ENCODE data around the gene SUMF1.
"Not testable (repeated sequence)": the region's sequence is repeated elsewhere in the genome, so short reads cannot be mapped to it uniquely, and the experiment has no call there.

The SUMF1 gene

GRCh38 chr3:4458961-4459360, 8.1 kb downstream of the SUMF1 start:
- no peak for DNase-seq

GRCh38 chr3:4456780-4457179, 10.3 kb downstream of the SUMF1 start:
- not testable (repeated sequence) for DNase-seq

GRCh38 chr3:4454142-4454541, 12.9 kb downstream of the SUMF1 start:
- no peak for DNase-seq

GRCh38 chr3:4449043-4449805, 17.8 kb downstream of the SUMF1 start:
- no peak for DNase-seq

DNA sequence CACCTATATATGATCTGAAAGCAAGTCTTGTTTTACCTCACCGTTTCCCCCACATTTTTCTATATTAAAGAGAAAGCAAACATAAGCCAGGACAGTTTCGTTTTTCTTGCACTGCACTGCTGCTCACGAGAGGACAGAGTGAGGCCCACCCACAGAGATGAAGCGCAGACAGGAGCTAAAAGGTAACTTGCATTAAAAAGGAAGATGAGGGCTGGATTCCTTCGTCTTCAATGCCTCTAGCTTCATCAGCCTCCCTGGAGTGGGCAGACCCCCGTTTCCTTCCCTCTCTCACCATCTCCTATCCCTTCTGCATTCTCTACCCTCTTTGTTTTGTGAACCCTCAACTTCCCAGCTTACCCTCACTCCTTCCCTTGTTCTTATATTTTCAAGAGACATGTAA, 18.9 kb downstream of the SUMF1 start:
- DNase-seq: no peak

GRCh38 chr3:4447295-4447999, 19.6 kb downstream of the SUMF1 start:
- DNase-seq: no peak

GRCh38 chr3:4440951-4441350, 26.1 kb downstream of the SUMF1 start:
- DNase-seq: no peak

DNA sequence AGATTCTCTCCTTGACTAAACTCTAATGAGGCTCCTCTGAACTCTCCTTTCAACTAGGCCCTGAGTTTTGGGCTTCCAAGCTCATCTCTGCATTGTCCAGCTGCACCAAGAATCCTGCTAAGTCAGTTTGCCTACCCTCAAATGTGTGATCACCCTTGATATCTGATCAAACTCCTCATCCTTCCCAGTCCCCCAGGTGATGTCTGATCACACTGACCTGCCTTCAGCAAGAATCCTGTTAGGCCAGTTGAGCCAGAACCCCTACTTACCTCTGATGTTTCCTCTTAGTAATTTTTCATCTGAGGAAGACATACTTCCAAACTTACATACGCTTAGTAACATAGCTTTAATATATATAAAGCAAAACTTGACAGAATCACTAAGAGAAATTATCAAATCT, 28.8 kb downstream of the SUMF1 start:
- DNase-seq: no peak

GRCh38 chr3:4432259-4432658, 34.8 kb downstream of the SUMF1 start:
- DNase-seq: no peak

DNA sequence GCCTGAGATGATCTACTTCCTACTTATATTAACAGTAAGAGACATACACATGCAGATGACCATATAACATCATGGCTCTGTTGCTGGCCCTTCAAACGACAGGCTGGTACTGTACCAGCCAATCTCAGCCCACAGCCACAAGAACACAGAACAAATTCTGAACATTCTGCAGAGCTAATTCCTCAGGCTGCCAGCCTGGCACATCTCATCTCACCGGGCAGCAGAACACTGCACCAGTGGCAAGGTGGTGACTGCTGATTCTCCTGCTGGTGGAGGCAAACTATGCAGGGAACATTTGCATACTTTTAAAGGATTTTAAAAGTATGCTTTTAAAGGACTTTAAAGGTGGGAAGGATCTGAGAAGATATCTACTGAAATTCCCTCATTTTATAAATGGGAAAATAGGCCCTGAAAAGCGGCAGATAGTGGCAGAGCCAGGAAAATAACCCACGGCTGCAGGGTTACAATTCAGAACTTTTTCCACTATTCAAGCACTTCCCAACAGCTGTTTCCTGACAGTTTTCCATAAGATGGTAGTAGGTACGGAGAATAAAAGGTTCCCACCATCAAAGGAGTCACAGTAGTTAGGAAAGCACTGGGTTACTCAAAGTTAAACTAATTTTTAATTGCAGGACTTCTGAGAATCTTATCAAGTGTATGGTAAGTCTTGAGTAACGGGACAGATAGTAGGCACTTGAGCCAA, 37.3 kb downstream of the SUMF1 start:
- no peak for DNase-seq

- no peak for DNase-seq
Measured at GRCh38 chr3:4426782-4427344, 40.2 kb downstream of the SUMF1 start.

- DNase-seq: no peak
Measured at GRCh38 chr3:4426261-4426781, 40.7 kb downstream of the SUMF1 start.

DNA sequence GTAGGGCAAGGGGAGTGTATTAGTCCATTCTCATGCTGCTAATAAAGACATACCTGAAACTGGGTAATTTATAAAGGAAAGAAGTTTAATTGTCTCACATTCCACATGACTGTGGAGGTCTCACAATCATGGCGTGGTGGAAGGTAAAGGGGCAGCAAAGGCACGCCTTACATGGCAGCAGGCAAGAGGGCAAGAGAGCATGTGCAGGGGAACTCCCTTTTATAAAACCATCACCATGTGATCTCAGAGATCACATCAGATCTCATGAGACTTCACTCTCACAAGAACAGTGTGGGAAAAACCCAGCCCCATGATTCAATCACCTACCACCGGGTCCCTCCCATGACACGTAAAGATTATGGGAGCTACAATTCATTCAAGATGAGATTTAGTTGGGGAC, 41.4 kb downstream of the SUMF1 start:
- DNase-seq: no peak

GRCh38 chr3:4425055-4425454, 42.0 kb downstream of the SUMF1 start:
- no peak for DNase-seq

- DNase-seq: no peak
Measured at GRCh38 chr3:4421121-4421520, 45.9 kb downstream of the SUMF1 start.

- no peak for DNase-seq
Measured at GRCh38 chr3:4419920-4420319, 47.1 kb downstream of the SUMF1 start.

GRCh38 chr3:4419386-4419785, 47.7 kb downstream of the SUMF1 start:
- DNase-seq: no peak

- DNase-seq: no peak
Measured at GRCh38 chr3:4418156-4418555, 48.9 kb downstream of the SUMF1 start.

- no peak for DNase-seq
Measured at GRCh38 chr3:4417449-4417848, 49.6 kb downstream of the SUMF1 start.

DNA sequence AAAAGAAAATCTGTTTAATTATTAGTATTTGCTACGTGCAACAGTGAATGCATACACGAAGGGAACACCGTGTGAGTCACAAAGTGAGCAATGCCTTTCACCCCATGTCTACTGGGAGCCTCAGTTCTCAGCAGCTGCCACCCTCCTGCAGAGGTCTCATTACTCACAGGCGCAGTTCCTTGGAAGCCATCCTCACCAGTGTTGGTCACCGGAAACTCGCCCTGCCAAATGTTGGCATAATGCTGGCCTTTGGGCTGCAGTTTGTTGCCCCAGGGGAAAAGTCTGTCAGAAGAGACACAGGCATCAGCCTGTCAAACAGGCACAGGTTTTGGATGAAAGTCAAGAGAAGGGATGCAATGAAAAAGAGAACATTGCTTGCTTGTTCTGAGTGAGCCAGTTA, 50.1 kb downstream of the SUMF1 start:
- DNase-seq: no peak

DNA sequence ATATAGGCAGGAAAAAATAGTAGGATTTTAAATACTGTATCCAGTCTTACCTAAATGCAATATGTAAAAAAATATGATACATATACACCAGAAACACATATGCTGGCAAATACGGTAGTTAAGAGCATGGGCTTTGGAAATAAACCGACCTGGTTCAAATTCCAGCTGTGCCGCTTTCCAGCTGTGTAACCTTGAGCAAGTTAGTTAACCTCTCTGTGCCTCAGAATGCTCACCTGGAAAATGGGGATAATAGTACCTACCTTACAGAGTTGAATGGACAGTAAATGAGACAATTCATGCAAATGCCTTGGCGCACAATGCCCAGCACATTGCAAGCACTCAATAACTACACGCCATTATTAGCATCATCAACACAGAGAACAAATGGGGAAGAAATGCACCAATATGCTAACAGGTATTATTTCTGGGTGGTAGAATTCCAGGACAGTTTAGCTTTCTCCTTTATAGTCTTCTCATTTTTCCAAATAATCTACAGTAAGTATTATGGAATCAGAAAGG, 50.6 kb downstream of the SUMF1 start:
- no peak for DNase-seq

GRCh38 chr3:4413467-4413866, 53.6 kb downstream of the SUMF1 start:
- no peak for DNase-seq

- no peak for DNase-seq
Measured at GRCh38 chr3:4411833-4412232, 55.2 kb downstream of the SUMF1 start.
